ENCODE data around the gene PSME3.

DNA sequence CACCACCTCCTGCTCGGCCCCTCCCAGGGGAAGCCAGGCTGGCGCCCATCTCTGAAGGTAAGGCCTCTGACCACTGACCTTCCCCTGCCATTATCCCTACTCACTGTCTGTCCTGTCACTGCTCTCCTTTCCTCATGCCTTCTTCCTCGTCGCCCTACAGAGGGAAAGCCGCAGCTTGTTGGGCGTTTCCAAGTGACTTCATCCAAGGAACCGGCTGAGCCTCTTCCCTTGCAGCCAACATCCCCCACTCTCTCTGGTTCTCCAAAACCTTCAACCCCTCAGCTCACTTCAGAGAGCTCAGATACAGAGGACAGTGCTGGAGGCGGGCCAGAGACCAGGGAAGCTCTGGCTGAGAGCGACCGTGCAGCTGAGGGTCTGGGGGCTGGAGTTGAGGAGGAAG is 37.7 kb upstream of the PSME3 start:
- TF ChIP-seq, protein P1, sequence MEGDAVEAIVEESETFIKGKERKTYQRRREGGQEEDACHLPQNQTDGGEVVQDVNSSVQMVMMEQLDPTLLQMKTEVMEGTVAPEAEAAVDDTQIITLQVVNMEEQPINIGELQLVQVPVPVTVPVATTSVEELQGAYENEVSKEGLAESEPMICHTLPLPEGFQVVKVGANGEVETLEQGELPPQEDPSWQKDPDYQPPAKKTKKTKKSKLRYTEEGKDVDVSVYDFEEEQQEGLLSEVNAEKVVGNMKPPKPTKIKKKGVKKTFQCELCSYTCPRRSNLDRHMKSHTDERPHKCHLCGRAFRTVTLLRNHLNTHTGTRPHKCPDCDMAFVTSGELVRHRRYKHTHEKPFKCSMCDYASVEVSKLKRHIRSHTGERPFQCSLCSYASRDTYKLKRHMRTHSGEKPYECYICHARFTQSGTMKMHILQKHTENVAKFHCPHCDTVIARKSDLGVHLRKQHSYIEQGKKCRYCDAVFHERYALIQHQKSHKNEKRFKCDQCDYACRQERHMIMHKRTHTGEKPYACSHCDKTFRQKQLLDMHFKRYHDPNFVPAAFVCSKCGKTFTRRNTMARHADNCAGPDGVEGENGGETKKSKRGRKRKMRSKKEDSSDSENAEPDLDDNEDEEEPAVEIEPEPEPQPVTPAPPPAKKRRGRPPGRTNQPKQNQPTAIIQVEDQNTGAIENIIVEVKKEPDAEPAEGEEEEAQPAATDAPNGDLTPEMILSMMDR (conservative IDR thresholded peaks at IDR 0.05 in 1 of 2, IDR thresholded peaks at IDR 0.05 in 1 of 2; ENCODE audit: extremely low read depth in 1 of 2, insufficient read depth in 1 of 2, low read depth in 1 of 2, low read length in 2 of 2), result no peak
- no peak for TF ChIP-seq EZH2 (IDR thresholded peaks at IDR 0.05; ENCODE audit: borderline replicate concordance, low read length)

All from mammary epithelial cell (primary cell).